Activated naive CD8-positive, alpha-beta T cell (primary cell): ENCODE results near the gene TRIM41.
A peak's percentile ranks its signal among the peaks of the same experiment; 100 is the strongest.

ENCODE experiments used
- H3K27ac Mint-ChIP-seq: one replicate; pipeline ENCODE4 v1.8.0; 2021; ENCODE audit warnings: mixed read lengths
- H3K27me3 Mint-ChIP-seq: one replicate; pipeline ENCODE4 v1.8.0; 2021; ENCODE audit warnings: mixed read lengths
- H3K36me3 Mint-ChIP-seq: one replicate; pipeline ENCODE4 v1.8.0; 2021; ENCODE audit warnings: mixed read lengths
- H3K4me1 Mint-ChIP-seq: one replicate; pipeline ENCODE4 v1.8.0; 2021; ENCODE audit warnings: low read depth, mixed read lengths
- H3K4me3 Mint-ChIP-seq: one replicate; pipeline ENCODE4 v1.8.0; 2021; ENCODE audit warnings: mild to moderate bottlenecking, mixed read lengths
- H3K9me3 Mint-ChIP-seq: one replicate; pipeline ENCODE4 v1.8.0; 2021; ENCODE audit warnings: low read depth, mixed read lengths

The TRIM41 gene

DNA sequence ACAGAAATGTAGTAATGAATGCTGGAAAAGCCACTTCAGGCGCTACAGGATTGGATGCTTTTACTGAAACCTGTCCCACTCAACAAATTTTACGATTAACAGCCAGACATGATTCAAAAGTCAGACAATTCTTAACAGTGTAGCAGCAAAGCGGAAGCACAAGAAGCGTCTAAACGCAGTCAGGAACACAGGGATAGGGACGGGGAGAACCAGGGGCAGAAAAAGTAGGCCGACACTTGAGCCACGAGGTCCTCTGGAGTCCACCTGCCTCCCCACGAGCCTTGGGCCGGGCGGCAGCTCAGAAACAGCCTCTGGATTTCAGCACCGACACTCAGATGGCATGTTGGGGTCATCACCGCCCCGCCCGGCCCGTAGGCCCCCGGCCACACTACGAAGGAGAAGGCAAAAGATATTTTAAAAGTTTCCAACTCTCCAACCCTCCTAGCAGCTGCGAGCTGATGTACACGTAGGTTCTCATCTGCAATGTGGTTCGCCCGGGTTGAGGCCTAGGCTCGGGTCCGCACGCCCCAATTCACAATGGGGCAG lies 20.0 kb downstream of the TRIM41 start:
- H3K4me3 Mint-ChIP-seq, result peak overlapping the region; percentile 94
- H3K4me1 Mint-ChIP-seq, result peaks cover 58% of the 10 kb centered on the region
- peaks cover 25% of the 10 kb centered on the region for H3K36me3 Mint-ChIP-seq
- peak overlapping the region; percentile 99 for H3K27ac Mint-ChIP-seq
- H3K9me3 Mint-ChIP-seq, result no peaks in the 10 kb centered on the region
- H3K27me3 Mint-ChIP-seq, result no peaks in the 10 kb centered on the region

DNA sequence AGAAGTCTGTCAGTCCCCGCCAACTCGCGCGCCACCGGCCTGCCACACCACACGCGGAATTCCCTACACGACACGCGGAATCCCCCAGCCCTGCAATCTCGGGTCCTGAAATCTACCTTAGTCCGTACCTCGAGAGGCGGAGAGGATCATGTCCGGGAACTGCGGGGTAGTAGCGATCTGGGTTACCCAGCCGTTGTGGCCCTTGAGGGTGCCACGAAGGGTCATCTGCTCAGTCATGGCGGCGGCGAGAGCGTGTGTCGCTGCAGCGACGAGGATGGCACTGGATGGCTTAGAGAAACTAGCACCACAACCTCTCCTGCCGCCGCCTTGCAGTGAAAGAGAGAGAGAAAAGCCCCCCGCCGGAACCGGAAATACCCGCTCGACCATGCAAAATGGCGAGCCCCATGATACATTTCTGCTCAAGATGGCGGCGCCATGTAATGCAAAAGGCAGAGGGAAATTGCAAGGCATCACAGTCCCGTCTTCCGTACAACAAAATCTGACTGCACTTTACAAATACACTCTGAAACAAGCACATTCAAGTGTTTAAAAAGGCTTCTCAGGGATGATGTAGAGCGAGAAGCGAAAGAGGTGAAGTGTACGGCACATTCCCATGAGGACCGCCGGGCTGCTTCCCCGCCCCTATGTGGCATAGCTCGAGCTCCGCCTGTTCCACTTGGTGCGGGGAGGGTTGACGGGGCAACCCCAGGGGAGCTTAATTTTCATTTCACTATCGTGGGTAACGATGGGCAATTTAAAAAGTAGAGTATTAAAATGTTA lies 20.7 kb downstream of the TRIM41 start, which contains the start of gene RACK1:
Gene RACK1 (minus strand): TSS at position 343 of the 780 bp plus-strand sequence. CDS start 106 bp downstream, at position 237.
- Mint-ChIP-seq H3K36me3 (peaks cover 21% of the 10 kb centered on the region), H3K27ac (peak within 1 kb of the TSS; percentile 99), H3K4me3 (peak within 1 kb of the TSS; percentile 94), H3K27me3 (no peaks in the 10 kb centered on the region), H3K9me3 (no peaks in the 10 kb centered on the region), H3K4me1 (peaks cover 60% of the 10 kb centered on the region)

DNA sequence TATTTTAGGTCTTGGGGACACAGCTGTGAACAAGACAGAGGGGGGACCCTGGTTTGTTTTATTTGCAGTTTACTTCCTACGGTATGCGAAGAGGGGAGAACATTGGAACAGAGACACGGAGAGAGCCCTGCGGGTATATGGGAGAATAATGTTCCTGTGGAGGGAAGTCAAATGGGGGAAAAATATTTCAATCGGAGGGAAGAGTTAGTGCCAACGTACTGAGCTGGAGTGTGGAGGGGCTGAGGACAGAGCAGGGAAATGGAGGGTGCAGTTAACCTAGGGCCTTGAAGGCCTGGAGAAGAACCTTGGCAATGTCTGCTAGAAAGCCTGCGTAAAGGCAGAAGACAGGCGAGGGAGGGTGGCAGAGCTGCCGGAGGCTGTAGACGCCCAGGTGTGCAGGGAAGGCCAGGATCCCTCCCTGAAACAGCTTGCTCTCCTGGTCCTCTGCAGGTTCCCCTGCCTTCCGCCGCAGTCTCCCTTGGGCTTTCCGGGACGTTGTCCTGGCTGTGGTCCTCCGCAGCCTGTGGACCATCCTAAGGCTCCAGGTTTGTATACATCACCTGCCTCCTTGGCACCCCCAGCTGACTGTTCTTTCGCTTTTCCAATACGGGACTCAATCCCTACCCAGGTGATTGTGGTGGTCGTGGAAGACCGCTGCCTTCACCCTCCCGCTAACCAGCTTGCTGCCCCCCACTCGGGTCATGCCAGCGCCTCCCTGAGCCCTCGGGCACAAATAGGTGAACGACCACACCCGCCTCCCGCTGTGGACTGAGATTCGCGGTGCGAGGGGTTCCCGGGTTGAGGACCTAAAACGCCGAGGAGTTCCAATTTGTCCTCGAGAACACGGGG lies 22.6 kb downstream of the TRIM41 start:
- peaks cover 19% of the 10 kb centered on the region for H3K36me3 Mint-ChIP-seq
- peaks cover 62% of the 10 kb centered on the region for H3K4me1 Mint-ChIP-seq

DNA sequence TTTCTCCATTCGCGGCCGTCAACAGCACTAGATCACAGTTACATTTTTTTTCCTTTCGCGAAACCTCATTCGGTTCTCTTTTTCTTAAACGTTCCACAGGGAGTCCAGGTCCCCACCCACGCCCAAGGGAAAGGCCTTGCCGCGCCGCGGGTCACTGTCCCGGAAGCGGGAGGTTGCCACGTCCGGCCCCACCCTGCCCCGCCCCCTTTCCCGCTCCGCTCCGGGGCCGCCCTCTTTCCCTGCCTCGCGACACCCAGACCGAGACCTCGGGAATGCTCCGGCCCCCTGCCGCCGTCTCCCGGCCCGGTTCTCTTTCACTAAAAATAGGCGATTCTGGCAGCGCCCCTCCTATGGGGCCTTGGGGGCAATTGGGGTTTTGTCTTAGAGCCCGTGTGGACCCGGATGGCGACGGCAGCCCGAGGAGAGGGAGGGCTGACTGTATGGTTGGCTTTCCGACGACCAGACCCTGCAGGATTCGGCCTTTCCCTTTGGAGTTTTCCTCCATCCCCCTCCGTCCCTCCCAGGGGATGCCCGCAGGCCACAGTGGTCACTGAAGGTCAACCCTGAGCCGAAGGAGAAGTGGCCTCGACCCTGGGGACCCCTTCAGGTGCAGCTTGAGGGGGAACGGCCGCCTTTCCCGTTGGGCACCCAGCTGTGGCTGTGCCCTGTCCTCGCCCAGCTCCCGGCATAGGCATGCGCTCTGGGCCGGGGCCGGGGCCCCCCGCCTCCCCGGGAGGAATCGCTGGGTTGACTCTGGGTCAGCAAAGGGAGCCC lies 23.4 kb downstream of the TRIM41 start:
- Mint-ChIP-seq H3K27ac (peak overlapping the region; percentile 96), H3K27me3 (no peaks in the 10 kb centered on the region), H3K9me3 (no peaks in the 10 kb centered on the region), H3K4me3 (peak overlapping the region; percentile 88), H3K36me3 (peaks cover 18% of the 10 kb centered on the region), H3K4me1 (peaks cover 62% of the 10 kb centered on the region)

More for the DNA sequence above, 22.6 kb downstream of the TRIM41 start:
- Mint-ChIP-seq H3K4me3 (peak overlapping the region; percentile 88), H3K9me3 (no peaks in the 10 kb centered on the region), H3K27me3 (no peaks in the 10 kb centered on the region), H3K27ac (peak overlapping the region; percentile 96)

DNA sequence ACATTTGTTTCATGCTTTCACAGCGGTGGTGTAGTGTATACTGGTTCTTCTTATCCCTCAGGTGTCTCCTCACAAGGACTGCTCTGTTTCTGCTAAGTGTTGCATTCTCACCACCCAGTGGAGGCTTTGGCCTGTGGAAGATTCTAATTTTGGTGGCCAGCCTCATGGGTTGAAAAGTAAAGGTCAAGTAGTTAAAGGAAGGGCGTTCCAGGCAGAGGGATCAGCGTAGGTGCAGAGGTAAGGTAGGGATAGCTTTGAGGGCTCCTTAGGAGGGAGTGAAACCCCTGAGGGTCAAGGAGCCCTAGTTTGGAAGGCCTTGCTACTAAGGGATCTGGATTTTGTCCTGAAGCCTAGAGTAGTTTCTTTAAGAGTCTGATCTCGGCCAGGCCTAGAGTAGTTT lies 25.2 kb downstream of the TRIM41 start:
- Mint-ChIP-seq H3K4me1 (peaks cover 59% of the 10 kb centered on the region), H3K9me3 (no peaks in the 10 kb centered on the region), H3K36me3 (peaks cover 3% of the 10 kb centered on the region), H3K4me3 (peak overlapping the region; percentile 88), H3K27me3 (no peaks in the 10 kb centered on the region), H3K27ac (peak overlapping the region; percentile 91)

DNA sequence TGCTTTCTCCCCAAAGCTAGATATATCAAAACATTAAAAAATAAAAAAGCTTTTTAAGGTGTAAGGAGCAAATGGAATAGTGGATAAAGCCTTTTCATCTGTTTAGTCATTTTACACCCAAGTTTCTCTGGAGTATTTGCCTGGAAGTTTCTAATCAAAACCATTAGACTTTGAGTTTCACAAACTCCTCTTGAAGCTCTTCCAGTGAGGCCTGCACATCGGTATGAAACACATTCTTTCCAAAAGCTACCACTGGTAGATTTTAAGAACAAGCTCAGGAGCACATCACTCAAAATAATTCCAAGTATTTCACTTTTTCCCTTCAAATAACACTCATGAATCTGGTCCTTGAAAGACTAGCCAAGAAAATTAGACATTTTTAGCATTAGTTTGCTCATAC lies 32.2 kb downstream of the TRIM41 start:
- no peaks in the 10 kb centered on the region for H3K27me3 Mint-ChIP-seq
- H3K36me3 Mint-ChIP-seq, result peaks cover 4% of the 10 kb centered on the region
- H3K9me3 Mint-ChIP-seq, result no peaks in the 10 kb centered on the region
- H3K4me1 Mint-ChIP-seq, result peaks cover 69% of the 10 kb centered on the region
- H3K27ac Mint-ChIP-seq, result no peak overlapping the region
- H3K4me3 Mint-ChIP-seq, result peak overlapping the region; percentile 51

DNA sequence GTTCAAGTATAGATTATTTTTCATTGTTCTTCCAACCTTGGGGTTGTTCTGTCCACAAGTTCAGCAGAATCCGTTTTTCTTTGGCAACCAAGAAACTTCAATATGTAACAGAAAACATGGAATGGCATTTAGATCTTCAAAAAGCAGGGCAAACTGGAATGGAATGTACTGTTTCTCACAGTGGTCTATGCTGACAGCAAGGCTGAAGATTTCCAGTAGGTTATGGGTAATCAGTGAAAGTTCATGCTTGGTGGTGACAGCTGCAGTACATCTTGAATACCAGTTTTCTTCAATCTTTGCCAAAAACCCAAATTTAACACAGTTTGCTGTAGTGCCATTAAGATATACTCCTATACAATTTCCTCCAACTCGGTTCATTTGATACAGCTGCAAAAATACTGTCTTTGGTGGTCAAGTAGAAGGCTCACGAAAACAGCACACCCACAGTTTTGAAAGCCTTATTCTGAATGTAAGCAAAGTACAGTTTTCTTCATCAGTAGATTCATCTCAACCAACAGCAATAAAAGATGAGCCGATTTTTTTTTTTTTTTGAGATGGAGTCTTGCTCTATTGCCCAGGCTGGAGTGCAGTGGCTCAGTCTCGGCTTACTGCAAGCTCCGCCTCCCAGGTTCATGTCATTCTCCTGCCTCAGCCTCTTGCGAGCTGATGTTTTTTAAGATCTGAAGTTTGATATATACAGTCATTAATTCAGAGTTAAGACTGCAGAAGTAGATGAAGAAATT lies 32.9 kb downstream of the TRIM41 start:
- peaks cover 66% of the 10 kb centered on the region for H3K4me1 Mint-ChIP-seq
- peaks cover 4% of the 10 kb centered on the region for H3K36me3 Mint-ChIP-seq
- no peaks in the 10 kb centered on the region for H3K9me3 Mint-ChIP-seq
- H3K4me3 Mint-ChIP-seq, result peak overlapping the region; percentile 51
- peak overlapping the region; percentile 76 for H3K27ac Mint-ChIP-seq
- H3K27me3 Mint-ChIP-seq, result no peaks in the 10 kb centered on the region

DNA sequence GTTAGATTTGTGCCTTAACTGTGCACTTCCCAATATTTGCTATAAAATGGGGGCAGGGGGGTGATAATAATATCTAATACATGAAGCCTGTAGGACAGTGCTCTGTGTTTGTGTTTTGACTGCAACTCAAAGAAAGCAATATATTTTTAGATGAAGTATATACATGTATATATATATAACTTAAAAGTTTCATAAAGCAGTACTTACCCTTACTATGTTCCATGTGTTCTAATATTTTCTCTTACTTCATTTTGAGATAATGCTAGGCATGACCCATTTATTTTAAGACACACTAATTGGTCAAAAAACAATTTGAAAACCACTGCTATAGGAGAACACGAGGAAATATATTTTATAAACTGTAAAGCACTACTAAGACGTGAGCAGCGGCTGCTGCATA lies 35.5 kb downstream of the TRIM41 start:
- H3K36me3 Mint-ChIP-seq, result peaks cover 4% of the 10 kb centered on the region
- no peaks in the 10 kb centered on the region for H3K9me3 Mint-ChIP-seq
- H3K27me3 Mint-ChIP-seq, result no peaks in the 10 kb centered on the region
- H3K4me1 Mint-ChIP-seq, result peaks cover 55% of the 10 kb centered on the region
- H3K27ac Mint-ChIP-seq, result no peak overlapping the region
- peak overlapping the region; percentile 98 for H3K4me3 Mint-ChIP-seq

DNA sequence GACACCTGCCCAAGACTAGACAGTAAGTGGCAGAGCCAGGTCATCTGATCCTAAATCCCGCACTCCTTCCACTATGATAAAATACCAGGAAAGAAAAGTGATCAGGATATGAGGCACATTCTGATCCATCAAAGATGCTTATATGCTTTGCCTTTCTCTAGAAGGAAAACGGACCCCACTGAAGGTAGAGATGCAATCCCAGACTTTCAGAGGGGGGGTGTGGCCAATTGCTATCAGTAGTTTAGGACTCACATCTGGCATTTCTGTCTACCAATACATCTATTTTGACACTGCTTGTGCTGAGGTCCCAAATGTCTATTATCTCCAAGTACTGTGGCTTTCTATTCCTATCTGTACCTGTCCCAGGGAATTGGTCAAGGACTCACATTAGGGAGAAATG lies 36.2 kb downstream of the TRIM41 start:
- Mint-ChIP-seq H3K27ac (peak overlapping the region; percentile 96), H3K4me3 (peak overlapping the region; percentile 98), H3K36me3 (peaks cover 8% of the 10 kb centered on the region), H3K4me1 (peaks cover 55% of the 10 kb centered on the region), H3K9me3 (no peaks in the 10 kb centered on the region), H3K27me3 (no peaks in the 10 kb centered on the region)

DNA sequence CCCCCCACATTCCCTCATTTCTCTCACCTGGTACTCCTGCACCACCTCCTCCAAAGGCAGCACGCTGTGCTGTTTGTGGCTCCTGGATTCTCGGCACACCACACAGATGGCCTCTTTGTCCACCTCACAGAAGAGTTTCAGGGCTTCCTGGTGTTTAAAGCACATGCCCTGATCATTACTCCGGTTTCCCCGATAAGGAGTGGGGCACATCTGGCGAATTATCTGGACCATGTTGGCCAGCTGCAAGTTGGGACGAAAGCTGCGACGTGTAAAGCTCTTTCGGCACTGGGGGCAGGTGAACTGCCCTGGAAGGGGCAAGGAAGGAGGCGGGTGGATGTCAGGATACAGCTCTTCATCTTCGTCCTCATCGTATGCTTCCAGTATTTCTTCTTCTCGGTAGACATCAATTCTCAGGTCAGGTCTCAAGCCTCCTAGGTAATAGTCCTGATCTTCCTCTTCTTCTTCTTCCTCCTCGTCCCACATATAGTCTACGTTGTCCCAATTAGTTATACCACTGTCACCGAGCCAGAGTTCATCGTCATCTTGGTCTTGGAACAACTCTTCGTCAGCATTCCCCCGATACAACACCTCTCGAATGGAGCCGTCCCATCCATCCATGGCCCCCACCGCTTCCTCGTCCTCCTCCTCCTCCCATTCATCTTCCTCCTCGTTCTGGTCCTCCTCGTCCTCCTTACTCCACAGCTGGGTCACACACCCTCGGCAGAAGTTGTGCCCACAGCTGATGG lies 37.1 kb downstream of the TRIM41 start:
- H3K27me3 Mint-ChIP-seq, result no peaks in the 10 kb centered on the region
- peak overlapping the region; percentile 96 for H3K27ac Mint-ChIP-seq
- H3K4me1 Mint-ChIP-seq, result peaks cover 49% of the 10 kb centered on the region
- H3K36me3 Mint-ChIP-seq, result peaks cover 8% of the 10 kb centered on the region
- H3K9me3 Mint-ChIP-seq, result no peaks in the 10 kb centered on the region
- peak overlapping the region; percentile 98 for H3K4me3 Mint-ChIP-seq

DNA sequence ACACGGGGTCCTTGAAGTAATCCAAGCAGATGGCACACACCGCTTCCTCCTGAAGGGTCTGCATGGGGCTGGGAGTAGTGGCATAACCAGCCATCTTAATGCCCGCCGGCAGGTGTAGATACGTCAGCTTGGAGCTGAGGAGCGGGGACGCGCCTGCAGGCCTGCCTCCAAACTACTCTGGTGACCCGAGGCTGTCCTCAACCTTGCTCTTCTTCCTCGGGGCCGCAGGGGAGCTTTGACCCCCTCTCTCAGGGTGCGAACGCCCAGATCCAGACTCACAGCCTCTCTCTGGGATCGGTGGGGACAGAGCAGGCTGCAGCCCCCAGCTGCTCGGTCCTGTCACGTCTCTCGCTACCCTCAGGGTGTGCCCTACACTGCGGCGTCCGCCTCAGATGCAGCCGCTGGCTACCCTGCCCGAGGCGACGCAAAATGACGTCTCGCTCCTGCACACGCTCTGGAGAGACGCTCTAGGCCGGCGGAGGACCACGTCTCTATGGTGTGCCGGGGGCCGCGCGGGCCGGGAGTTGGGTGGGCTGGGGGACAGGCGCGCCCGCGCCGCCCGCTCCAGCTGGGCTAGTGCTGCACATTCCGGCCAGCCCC lies 37.7 kb downstream of the TRIM41 start, which contains the start of gene TRIM52:
Gene TRIM52 (minus strand): TSS at position 424 of the 600 bp plus-strand sequence. CDS start 330 bp downstream, at position 94.
- Mint-ChIP-seq H3K9me3 (no peaks in the 10 kb centered on the region), H3K4me3 (peak within 1 kb of the TSS; percentile 98), H3K36me3 (peaks cover 8% of the 10 kb centered on the region), H3K27ac (peak within 1 kb of the TSS; percentile 96), H3K4me1 (peaks cover 43% of the 10 kb centered on the region), H3K27me3 (no peaks in the 10 kb centered on the region)

DNA sequence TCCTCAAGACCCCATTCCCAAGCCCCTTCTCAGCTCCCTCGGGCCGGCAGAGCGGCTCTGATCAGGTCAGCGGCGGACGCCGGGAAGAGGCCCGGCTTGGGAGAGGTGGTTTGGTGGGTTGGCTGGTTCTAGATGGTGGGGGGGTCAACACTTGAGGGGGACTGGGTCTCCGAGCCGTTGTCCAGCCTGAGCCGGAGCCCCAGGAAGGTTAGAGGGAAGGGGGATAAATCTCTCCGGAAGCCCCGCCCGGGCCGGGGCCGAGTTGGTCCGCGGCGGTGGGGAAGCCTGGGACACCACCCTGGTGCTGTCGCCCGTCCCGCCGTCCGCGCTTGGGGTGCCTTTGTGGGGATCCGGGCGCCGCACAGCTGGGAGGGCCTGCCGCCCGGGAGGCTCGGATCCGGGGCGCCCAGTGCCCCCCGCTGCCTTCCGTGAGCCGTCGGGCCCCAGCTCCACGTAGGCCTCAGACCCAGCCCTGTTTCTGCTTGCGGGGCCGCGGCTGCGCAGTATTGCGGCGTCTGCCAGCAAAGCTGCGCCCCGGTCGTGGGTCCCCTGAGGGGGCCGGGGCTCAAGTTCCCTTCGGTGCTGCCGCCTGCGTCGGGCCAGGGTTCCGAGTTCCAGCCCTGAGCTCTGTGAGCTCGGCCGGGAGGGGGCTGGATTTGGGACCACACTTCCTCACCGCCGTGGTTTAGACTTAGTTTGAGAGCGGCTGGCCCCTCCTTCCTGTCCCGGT lies 38.4 kb downstream of the TRIM41 start:
- Mint-ChIP-seq H3K27me3 (no peaks in the 10 kb centered on the region), H3K4me1 (peaks cover 36% of the 10 kb centered on the region), H3K36me3 (peaks cover 8% of the 10 kb centered on the region), H3K27ac (peak overlapping the region; percentile 96), H3K4me3 (peak overlapping the region; percentile 98), H3K9me3 (no peaks in the 10 kb centered on the region)
